ENCODE results near the gene PLTP.
A peak's percentile ranks its signal among the peaks of the same experiment; 100 is the strongest.
"Not testable (repeated sequence)": the region's sequence is repeated elsewhere in the genome, so short reads cannot be mapped to it uniquely, and the experiment has no call there.

The PLTP gene

DNA sequence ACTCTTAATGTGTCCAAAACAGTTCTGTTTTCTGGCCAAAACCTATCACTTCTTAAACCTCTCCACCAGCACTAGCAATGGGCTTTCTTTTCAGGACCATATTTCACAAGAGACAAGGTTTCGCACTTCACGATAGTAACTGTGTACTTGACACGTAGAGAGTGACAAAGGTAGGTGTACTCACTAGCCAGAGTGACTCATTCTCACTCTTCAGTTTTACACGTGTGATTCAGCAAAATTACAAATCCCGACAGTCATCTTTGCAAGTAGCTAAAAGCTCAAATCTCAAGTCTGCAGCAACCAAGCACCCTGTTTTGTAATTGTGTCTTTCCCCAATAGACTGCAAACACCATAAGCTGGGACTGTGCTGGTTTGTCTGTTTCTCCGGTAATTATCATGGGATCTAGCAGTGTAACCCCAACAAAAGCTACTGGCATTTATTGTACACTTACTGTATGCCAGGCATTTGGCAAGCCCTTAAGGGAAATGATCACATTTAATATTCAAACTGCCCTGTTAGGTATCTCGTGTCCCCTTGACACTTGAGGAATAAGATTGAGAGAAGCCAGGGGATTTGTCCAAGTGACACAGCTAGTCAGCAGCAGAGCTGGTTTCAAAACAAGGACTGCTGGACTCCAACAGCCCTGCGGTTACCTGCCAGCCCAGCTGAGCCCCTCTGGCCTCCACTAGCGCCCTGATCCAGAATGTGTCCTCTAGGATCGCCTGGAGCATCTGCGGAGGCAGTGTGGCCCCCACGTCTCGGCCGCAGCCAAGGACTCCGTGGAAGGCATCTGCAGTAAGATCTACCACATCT lies 32.4 kb upstream of the PLTP start:
- DNase-seq (ENCODE audit: low read depth): no peak

DNA sequence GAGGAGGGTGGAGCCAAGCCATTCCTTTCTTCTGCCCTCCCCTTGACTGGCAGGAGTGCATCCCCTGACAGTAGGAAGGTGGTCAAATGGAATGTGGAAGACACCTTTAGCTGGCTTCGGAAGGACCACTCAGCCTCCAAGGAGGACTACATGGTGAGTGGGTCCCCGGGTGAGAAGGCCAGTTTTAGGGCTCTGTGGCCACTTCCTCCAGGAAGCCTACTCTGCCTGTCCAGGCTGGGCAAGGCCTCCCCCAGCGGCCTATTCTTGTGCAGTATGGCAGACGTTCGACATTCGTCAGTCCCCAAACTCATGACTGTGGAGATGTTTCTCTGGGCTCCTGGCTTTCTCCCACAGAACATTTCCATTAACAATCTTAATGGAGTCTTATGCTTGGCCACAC lies 31.7 kb upstream of the PLTP start:
- DNase-seq (ENCODE audit: low read depth): no peak

DNA sequence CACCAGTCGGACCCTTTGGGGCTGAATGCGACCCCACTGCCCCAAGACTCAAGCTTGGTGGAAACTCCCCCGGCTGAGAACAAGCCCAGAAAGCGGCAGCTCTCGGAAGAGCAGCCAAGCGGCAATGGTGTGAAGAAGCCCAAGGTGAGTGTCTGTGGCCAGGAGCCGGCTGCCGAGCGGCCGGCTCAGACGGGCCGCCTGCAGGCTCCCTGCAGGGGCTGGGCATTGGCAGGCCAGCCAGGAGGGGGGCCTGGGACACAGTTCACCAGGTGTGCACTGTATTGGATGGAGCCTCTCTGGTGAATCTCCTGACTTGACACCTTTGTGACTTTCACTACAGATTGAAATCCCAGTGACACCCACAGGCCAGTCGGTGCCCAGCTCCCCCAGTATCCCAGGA lies 28.5 kb upstream of the PLTP start:
- no peak for DNase-seq (ENCODE audit: low read depth)

DNA sequence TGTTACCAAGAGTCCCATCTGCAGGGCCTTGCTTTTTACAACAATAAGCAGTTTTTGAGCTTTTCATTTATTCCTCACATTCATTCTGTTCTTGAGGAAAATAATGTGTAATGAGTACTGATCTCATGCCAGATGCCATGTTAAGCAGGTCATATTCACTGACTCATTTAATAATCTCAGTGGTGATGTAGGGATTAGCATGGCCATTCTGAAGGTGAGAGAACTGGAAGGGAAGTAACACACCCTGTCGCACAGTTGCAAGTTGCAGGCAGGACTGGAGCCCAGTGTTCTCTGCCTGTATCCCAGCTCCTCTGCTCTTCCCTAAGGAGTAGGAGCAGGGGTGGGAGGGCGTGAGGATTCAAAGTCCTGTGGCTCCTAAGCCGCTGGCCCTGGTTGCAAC lies 28.1 kb upstream of the PLTP start:
- no peak for DNase-seq (ENCODE audit: low read depth)

DNA sequence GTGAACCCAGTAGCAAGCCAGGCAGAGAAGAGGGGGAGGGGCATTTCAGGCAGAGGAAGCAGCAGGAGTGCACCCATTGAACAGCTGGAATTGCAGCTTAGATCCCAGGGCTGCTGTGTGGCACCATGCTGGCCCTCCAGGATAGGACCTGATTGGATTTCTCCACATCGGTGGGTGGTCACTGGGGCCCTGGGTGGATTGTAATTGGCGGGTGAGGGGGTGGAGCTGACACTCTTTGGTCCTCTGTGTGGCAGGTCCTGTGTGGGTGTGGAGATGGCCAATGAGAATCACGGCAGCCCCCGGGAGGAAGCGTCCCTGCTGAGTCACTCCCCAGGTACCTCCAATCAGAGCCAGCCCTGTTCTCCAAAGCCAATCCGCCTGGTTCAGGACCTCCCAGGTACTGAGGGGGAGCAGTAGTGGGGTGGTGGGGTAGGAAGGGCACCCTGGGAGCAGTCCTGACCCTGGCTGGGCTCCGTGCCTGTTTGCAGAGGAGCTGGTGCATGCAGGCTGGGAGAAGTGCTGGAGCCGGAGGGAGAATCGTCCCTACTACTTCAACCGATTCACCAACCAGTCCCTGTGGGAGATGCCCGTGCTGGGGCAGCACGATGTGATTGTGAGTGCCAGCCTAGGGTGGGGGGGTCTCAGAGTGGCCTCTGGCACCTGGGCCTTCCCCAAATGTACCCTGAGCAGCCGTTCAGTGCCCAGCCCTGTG lies 26.9 kb upstream of the PLTP start:
- no peak for DNase-seq (ENCODE audit: low read depth)

DNA sequence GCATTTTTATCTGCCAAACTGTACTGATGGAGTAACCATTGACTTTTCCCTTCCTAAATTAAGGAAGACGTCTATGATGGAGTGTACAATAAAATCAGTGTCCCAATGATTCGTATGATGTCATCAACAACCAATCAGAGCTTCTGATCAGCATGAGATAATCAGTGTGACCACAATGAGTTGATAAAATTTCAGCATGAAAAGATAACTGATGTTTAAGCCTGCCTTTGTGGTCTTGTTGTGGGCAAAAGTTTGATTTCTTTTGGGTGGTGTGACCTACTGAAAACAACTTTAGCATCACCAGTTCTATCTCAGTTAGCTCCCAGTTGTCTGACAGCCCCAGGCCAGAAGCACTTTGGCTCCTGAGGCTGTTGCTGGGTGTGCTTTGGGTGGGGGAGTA lies 25.8 kb upstream of the PLTP start:
- DNase-seq (ENCODE audit: low read depth): no peak

DNA sequence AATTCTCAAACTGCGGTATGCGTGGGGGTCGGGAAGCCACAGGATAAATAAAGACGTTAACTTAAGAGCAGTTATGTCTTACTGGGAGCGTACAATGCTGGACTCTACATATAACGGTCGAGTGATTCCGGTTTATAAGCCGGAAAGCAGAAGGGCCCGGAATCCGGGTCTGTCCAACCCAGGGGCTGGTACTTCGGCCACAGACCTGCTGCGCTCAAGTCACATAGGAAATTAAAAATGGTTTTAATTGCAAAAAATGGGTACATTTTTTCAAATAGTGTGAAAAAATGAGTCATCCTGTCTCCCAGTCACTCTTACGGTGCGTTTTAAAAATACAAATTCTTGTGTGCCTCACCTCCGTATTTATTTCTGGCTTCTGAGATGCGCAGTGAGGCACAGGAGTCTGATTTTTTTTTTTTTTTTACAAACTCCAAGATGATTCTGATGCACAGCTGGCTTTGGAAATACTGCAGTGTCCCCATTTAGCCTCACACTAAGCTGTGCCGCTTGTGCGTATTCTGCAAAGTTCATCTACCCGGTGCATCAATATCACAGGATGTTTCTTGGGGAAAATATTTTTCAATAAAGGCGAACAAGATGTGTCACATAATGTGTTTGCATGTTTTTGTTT lies 23.6 kb upstream of the PLTP start:
- no peak for DNase-seq (ENCODE audit: low read depth)

DNA sequence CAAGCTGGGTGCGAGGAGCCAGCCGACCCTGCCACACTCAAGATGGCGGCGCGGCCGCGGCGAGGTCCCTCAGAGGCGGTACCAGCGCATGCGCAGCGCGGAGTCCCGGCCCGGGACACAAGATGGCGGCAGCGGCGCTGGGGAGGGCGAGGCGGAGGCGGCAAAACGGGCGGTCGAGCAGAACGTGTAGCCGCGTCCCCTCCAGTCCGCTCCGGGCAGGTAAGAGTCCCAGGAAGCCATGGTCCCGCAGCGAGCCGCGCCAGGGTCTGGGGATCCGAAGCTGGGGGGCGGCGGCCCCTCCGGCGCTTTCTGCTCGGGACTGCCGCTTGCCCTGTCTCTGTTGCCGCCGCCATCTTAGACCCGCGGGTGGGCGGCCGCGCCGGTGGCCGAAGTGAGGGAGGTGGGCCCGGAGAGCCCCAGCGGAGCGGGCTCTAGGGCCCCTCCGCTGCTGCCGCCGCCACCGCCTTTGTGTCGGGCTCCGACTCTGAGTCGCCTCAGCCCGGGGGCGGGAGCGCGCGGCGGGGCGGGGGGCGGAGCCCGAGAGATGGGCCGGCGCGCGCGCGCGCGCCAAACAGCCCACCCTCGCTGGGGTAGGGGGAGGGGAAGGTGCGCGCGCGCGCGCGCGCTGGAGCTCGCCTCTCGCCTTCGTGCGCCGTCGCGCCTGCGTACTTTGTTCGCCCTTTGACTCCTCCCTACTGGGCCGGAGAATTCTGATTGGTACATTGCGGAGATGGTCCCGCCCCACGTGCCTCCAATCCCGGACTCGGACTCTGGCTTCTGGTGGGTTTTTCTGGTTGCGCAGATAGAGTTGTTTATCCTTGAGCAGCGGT lies 22.8 kb upstream of the PLTP start, which contains the start of gene PCIF1:
PCIF1 (plus strand) TSS at position 98 of the 830 bp plus-strand sequence. CDS start 4,317 bp downstream, outside the sequence.
- DNase-seq (ENCODE audit: low read depth): peak; percentile 99

DNA sequence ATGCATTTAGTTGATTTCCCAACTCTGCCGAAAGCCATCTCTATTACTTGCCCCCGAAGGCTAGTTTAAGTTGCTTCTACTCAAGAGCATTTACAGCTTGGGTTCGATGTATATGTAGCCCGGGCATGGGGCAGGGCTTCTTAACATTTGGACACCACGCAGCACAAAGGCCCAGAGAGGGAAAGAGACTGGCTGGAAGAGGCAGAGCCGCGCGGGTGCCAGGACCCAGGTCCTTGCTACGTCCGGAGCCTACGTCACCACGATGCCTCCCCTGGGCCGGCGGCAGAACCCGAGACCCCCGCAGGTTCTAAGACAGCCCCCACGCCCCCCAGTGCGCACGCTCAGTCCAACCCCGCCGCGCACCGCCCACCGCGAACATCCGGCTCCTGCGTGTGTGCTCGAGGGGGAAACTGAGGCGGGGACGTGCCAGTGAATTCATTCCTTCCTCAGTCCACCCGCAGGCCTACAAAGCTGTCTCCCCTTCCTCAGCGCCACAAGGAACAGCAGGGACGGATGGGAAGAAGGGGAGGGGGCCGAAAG lies 22.2 kb upstream of the PLTP start:
- peak; percentile 32 for DNase-seq (ENCODE audit: low read depth)

DNA sequence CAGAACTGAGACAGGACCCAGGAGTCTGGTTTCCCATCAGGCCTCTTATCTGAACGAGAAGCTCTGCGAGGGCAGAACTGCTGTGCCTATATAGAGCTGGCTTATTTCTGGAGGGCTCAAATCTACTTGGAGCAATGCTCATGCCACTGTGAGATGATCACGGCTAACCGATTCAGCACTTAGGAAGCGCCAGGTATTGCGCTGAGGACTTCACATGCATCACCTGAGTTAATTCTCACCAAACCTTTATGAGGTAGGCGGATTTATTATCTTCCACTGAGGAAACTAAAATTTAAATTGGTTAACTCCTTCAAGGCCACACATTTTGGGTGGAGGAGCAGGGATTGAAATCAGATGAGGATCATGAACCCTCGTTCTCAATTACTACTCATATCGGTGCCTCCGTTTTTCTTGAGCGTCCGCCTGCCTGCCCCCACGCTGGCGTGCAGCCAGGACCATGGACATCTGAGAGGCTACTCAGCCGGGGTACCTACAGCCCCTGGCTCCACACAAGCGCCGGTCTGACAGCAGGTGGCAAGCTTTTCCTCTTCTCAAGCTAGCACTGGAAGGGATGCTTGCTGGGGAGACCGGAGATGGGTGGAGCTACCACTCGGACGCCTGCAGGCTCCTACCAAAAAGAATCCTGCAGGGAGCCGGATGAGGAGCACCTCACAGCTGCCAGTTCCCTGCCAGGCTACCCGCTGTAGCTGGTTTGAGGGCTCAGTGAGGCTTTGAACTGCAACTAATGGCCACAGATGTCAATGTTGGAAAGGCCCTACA lies 21.5 kb upstream of the PLTP start:
- DNase-seq (ENCODE audit: low read depth): peak; percentile 22

DNA sequence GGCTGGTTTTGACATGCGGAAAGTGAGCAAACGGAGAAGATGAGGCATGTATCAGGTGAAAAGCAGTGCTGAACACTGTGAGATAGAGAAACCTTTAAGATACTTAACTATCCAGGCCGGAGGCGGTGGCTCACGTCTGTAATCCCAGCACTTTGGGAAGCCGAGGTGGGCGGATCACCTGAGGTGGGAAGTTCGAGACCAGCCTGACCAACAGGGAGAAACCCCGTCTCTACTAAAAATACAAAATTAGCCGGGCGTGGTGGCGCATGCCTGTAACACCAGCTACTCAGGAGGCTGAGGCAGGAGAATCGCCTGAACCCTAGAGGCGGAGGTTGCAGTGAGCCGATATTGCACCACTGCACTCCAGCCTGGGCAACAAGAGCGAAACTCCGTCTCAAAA lies 19.7 kb upstream of the PLTP start:
- DNase-seq (ENCODE audit: low read depth): not testable (repeated sequence)

DNA sequence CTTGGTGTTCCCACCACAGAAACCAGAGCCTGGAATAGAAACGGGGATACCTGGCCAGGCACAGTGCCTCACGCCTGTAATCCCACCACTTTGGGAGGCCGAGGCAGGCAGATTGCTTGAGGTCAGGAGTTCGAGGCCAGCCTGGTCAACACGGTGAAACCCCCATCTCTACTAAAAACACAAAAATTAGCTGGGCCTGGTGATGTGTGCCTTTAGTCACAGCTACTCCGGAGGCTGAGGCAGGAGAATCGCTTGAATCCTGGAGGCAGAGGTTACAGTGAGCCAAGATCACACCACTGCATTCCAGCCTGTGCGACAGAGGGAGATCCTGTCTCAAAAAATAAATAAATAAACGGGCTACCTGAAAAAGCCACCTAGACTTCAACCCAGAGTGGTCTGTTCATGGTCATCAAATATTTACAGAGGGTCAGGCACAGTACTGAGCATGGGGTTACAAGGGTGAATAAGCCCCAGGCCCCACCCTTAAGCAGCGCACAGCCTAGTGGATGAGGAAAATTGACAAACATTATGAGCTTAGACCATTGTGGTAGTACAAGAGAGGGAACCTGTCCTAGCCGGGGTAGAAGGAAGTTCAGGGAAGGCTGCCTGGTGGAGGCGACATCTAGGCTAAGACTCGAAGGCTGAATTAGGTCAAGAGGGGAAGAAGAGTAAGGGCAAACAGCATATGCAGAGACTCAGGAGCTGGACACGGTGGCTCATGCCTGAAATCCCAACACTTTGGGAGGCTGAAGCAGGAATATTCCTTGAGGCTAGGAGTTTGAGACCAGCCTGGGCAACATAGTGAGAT lies 15.3 kb upstream of the PLTP start:
- no peak for DNase-seq (ENCODE audit: low read depth)

DNA sequence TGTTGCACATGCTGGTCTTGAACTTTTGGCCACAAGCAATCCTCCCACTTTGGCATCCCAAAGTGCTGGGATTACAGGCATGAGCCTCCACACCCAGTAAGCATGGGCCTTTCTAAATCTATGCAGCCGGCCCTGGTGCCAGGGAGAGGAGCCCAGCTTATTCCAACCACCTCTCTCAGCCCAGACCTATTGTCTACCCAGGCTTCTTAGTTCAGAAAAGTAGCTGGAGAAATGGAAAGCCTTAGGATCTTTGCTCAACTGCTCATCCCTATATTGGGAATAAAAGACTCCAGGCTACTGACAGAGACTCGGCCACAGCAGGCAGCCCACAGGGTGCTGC lies 14.7 kb upstream of the PLTP start:
- DNase-seq (ENCODE audit: low read depth): no peak

DNA sequence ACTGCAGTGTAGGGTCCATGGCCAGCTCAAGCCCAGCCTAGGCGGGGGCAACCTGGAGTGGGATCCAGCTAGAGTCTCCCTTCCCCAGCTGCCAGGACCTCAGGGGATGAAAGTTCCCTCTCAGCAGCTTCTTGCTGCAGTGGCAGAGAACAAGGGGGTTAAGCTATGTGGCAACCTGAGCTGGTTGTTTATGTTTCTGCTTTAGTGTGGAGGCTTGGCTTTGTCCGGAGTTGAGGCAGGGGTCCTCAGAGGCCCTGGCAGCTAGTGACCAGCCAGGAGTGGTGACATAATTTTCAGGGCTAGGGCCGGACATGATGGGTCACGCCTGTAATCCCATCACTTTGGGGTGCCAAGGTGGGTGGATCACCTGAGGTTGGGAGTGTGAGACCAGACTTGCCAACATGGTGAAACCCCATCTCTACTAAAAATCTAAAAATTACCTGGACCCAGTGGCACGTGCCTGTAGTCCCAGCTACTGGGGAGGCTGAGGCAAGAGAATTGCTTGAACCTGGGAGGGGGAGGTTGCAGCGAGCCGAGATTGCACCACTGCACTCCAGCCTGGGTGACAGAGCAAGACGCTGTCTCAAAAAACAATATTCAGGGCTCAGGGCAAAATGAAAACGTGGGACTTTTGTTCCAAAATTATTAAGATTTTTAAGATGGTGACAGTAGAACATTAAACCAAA lies 14.0 kb upstream of the PLTP start:
- no peak for DNase-seq (ENCODE audit: low read depth)

DNA sequence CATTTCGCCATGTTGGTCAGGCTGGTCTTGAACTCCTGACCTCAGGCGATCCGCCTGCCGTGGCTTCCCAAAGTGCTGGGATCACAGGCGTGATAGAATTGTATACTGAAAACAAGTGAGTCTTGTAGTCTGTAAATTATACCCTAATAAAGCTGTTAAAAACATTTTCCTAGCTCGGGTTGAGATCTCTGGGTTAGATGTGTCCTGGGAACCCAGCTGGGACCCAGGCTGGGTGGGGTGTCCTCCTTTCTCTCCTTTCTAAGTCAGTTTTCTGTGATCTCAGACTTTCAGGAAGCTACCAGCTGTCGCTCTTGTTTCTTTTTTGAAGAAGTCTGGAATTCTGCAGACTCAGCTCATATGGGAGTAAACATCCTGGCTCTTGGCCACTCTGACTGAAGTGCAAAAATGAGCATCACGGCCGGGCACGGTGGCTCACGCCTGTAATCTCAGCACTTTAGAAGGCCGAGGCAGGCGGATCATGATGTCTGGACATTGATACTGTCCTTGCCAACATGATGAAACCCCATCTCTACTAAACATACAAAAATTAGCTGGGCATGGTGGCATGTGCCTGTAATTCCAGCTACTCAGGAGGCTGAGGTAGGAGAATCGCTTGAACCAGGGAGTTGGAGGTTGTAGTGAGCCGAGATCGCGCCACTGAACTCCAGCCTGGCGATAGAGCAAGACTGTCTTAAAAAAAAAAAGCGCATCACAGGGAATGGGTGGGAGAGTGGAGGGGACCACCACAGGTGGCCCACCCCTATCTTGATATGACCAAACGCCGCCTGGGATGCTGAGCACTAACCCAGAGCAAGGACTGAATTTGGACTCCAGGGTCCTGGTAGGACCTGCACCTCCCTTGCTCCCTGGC lies 12.7 kb upstream of the PLTP start:
- no peak for DNase-seq (ENCODE audit: low read depth)

DNA sequence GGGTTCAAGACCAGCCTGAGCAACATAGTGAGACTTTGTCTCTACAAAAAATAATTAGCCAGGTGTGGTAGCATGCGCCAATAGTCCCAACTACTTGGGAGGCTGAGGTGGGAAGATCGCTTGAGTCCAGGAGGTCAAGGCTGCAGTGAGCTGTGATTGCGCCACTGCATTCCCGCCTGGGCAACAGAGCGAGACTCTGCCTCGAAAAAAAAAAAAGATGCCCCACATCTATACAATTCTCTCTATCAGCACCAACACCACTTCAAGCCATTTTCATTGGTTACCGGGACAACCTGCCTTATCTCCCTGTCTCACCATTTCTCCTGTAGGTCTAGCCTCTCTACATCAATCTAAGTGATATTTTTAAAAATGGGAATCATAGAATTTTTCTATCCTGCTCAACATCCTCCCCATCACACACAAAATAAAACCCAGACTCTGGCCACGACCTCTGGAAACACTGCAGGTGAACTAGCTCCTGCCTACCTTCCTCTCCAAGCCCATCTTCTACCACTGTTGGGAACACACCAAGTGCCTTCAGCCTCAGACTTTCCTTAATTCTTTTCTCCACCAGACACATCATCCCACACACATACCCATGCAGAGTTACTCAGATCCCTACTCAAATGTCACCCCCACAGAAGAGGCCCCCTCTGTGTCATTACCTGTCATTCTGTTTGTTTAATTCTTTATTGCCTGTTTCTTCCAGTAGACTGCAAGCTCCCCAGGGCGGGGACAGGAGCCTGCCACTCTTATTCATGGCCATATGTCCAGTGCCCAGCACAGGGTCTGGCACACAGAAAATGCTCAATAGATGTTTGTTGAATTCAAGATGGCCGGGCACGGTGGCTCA lies 9.6 kb upstream of the PLTP start:
- no peak for DNase-seq (ENCODE audit: low read depth)

DNA sequence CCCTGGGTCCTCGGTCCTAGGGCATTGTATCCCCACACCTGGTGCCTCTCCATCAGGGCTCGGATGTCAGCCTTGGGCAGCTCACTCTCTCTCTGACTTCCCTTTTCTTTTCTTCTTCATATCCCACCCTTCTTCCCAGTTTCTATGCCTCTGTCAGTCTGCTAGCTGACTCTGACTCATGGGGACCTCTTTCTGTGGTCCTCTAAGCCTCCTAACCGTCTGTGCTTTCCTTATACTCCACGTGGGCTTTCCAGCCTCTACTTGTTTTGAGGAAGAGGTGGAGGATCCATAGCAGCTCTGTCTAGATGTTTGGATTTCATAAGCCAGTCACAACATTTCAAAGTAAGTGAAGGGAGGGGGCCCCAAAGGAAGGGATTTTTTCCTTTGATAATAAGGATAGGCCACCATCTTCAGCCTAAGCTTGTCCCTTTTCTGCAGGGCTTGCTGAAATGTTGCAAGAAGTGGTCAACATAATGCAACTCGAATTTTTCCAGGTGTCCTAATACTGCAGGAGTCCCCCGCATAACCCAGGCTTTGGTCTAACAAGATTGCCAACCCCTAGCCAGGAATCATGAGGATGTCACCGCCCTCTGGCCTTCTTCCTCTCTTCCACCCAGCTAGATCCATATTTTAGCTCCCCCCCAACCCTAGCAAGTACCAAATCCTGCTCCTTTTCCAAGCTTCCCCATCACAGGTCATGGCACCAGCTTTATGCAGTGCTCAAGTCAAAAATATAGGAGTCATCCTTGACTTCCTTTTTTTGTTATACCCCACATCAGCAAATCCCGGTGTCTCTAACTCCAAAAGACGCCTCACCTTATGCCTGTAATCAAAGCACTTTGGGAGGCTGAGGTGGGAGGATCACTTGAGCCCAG lies 8.7 kb upstream of the PLTP start:
- DNase-seq (ENCODE audit: low read depth): no peak

Measured in stimulated activated CD8-positive, alpha-beta memory T cell treated with anti-CD3 and anti-CD28 coated beads, Interleukin-12 subunit alpha, Interleukin-12 subunit beta, amount 100 ng/mL, for 1 hour (primary cell).